K562 (cell line): Measurements from ENCODE around the gene ATP2A2.

ENCODE experiments used
- HDAC3 ChIP-seq: fragments of 450-650 bp; IDR thresholded peaks from 2 replicates; pipeline ENCODE4 v1.6.1; 2018; ENCODE audit warnings: borderline replicate concordance, mild to moderate bottlenecking, moderate library complexity; ENCODE audit not compliant: partially characterized antibody
- LARP7 ChIP-seq: fragments of 450-650 bp; IDR thresholded peaks from 2 replicates; pipeline ENCODE4 v1.6.1; 2016
- NFE2 ChIP-seq: IDR thresholded peaks from 2 replicates; pipeline ENCODE4 v1.6.1; 2014; ENCODE audit warnings: antibody characterized with exemption, low read depth
- NR1H2 ChIP-seq: sonication (generic); formaldehyde crosslinking; IDR thresholded peaks from 2 replicates; pipeline ENCODE4 v1.4.0; 2020; ENCODE audit warnings: mild to moderate bottlenecking, missing genetic modification reagents
- POLR2A ChIP-seq: fragments of 450-650 bp; conservative IDR thresholded peaks from 2 replicates; pipeline ENCODE4 v1.6.1; 2016
- POLR2AphosphoS5 ChIP-seq: IDR thresholded peaks from 2 replicates; pipeline ENCODE4 v1.6.1; 2011; ENCODE audit warnings: mild to moderate bottlenecking, low read depth, low read length, moderate library complexity; ENCODE audit not compliant: control insufficient read depth, insufficient read depth
- PTTG1 ChIP-seq: fragments of 450-650 bp; IDR thresholded peaks from 2 replicates; pipeline ENCODE4 v1.6.1; 2016; ENCODE audit warnings: low read depth, mild to moderate bottlenecking, missing genetic modification characterization, missing compliant biosample characterization
- SP2 ChIP-seq: IDR thresholded peaks from 2 replicates; pipeline ENCODE4 v1.6.1; 2011; ENCODE audit warnings: mild to moderate bottlenecking, low read depth, low read length, moderate library complexity; ENCODE audit not compliant: poor library complexity, severe bottlenecking; ENCODE audit errors: extremely low read depth
- ZNF239 ChIP-seq: fragments of 250-450 bp; sonication (Bioruptor Pico); IDR thresholded peaks from 2 replicates; pipeline ENCODE4 v1.4.0; 2020; ENCODE audit warnings: mild to moderate bottlenecking
- TF ChIP-seq, protein P1 (sequence below): conservative IDR thresholded peaks from 2 replicates; pipeline ENCODE4 v1.6.1; 2011; ENCODE audit warnings: low read depth, mild to moderate bottlenecking, low read length; ENCODE audit not compliant: control insufficient read depth
- TF ChIP-seq, protein P2 (sequence below): fragments of 450-650 bp; IDR thresholded peaks from 2 replicates; pipeline ENCODE4 v1.6.1; 2016; ENCODE audit warnings: low read depth, mild to moderate bottlenecking, moderate library complexity
- TF ChIP-seq, protein P3 (sequence below): sonication (generic); formaldehyde crosslinking; IDR thresholded peaks from 2 replicates; pipeline ENCODE4 v1.8.0; 2022; ENCODE audit warnings: mild to moderate bottlenecking, missing genetic modification reagents
- TF ChIP-seq, protein P4 (sequence below): sonication (generic); formaldehyde crosslinking; IDR thresholded peaks from 2 replicates; pipeline ENCODE4 v1.9.0; 2022; ENCODE audit warnings: mild to moderate bottlenecking, missing genetic modification reagents
- TF ChIP-seq, protein P5 (sequence below): sonication (generic); formaldehyde crosslinking; IDR thresholded peaks from 2 replicates; pipeline ENCODE4 v1.8.1; 2023; ENCODE audit warnings: mild to moderate bottlenecking, missing genetic modification reagents, moderate library complexity

DNA sequence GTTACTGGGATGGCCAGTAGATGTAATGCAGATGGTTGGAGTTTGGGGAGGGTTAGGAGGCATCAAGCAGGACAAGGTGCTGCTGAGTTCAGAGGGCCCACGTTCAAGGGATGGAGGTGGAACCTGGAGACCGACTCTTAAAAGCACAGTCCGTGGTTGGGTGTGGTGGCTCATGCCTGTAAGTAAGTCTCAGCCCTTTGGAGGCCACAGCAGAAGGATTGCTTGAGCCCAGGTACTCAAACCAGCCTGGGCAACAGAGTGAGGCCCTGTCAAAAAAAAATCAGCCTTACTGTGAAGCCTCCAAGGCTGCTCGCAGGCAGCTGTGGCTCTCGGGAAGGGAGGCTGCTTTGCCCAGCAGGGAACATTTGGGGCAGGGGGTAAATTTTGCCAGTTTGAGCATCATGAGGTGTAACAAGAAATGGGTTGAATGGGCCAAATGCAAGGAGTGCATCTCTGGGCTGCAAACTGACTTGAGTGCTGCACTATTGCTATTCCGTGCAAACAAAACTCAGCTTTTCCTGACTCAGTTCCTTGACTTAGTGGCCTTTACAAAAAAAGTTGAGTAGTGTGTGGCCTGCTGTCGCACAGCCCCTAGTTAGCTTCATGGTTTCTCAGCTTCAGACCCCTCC, 67.5 kb downstream of the ATP2A2 start:
- TF ChIP-seq, protein P1, sequence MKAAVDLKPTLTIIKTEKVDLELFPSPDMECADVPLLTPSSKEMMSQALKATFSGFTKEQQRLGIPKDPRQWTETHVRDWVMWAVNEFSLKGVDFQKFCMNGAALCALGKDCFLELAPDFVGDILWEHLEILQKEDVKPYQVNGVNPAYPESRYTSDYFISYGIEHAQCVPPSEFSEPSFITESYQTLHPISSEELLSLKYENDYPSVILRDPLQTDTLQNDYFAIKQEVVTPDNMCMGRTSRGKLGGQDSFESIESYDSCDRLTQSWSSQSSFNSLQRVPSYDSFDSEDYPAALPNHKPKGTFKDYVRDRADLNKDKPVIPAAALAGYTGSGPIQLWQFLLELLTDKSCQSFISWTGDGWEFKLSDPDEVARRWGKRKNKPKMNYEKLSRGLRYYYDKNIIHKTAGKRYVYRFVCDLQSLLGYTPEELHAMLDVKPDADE: no peak
- TF ChIP-seq POLR2A: peak; percentile 37; the same call in 1 of the 2 replicates
- TF ChIP-seq PTTG1: no peak
- TF ChIP-seq NFE2: no peak
- TF ChIP-seq, protein P2, sequence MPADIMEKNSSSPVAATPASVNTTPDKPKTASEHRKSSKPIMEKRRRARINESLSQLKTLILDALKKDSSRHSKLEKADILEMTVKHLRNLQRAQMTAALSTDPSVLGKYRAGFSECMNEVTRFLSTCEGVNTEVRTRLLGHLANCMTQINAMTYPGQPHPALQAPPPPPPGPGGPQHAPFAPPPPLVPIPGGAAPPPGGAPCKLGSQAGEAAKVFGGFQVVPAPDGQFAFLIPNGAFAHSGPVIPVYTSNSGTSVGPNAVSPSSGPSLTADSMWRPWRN: no peak
- TF ChIP-seq LARP7: no peak
- TF ChIP-seq, protein P3, sequence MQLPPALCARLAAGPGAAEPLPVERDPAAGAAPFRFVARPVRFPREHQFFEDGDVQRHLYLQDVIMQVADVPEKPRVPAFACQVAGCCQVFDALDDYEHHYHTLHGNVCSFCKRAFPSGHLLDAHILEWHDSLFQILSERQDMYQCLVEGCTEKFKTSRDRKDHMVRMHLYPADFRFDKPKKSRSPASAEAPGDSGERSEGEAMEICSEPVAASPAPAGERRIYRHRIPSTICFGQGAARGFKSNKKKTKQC (CRISPR knock-in tag): no peak
- no peak for TF ChIP-seq ZNF239
- no peak for TF ChIP-seq NR1H2 (CRISPR knock-in tag)
- TF ChIP-seq HDAC3: no peak
- TF ChIP-seq, protein P4, sequence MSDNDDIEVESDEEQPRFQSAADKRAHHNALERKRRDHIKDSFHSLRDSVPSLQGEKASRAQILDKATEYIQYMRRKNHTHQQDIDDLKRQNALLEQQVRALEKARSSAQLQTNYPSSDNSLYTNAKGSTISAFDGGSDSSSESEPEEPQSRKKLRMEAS (CRISPR knock-in tag): no peak
- TF ChIP-seq, protein P5, sequence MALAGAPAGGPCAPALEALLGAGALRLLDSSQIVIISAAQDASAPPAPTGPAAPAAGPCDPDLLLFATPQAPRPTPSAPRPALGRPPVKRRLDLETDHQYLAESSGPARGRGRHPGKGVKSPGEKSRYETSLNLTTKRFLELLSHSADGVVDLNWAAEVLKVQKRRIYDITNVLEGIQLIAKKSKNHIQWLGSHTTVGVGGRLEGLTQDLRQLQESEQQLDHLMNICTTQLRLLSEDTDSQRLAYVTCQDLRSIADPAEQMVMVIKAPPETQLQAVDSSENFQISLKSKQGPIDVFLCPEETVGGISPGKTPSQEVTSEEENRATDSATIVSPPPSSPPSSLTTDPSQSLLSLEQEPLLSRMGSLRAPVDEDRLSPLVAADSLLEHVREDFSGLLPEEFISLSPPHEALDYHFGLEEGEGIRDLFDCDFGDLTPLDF (CRISPR knock-in tag): no peak
- TF ChIP-seq SP2: no peak
- TF ChIP-seq POLR2AphosphoS5: no peak
